Activated CD8-positive, alpha-beta T cell treated with anti-CD3 and anti-CD28 coated beads for 36 hours (primary cell): ENCODE measurements around the gene PCDH1. TPM values are rescaled to one million over a fixed set of nuclear protein-coding genes. Genes with fewer than 3 reads are reported as not detected.

ENCODE experiments used
- ATAC-seq: fragments of 200-7000 bp; cut with Tn5 transposase; one replicate; pipeline ENCODE4 v1.10.0; 2021; ENCODE audit warnings: mild to moderate bottlenecking, moderate library complexity
- CTCF ChIA-PET: fragments of 350-600 bp; sonication (Branson Sonifier 250); formaldehyde crosslinking; loops from one replicate; lab custom pipeline; 2021; ENCODE audit warnings: antibody characterized with exemption; lab: Charles Lee
- POLR2A ChIA-PET: fragments of 350-600 bp; sonication (Branson Sonifier 250); formaldehyde crosslinking; loops from one replicate; lab custom pipeline; 2021; ENCODE audit warnings: antibody characterized with exemption; lab: Charles Lee
- DNase-seq: peaks from one replicate; pipeline ENCODE4 v3.0.0-alpha.2; 2020
- H3K27ac Mint-ChIP-seq: one replicate; pipeline ENCODE4 v1.8.0; 2021; ENCODE audit warnings: mild to moderate bottlenecking, mixed read lengths
- H3K27me3 Mint-ChIP-seq: one replicate; pipeline ENCODE4 v1.8.0; 2021; ENCODE audit warnings: mixed read lengths
- H3K36me3 Mint-ChIP-seq: one replicate; pipeline ENCODE4 v1.8.0; 2021; ENCODE audit warnings: low read depth, mixed read lengths
- H3K4me1 Mint-ChIP-seq: one replicate; pipeline ENCODE4 v1.8.0; 2021; ENCODE audit warnings: low read depth, mixed read lengths
- H3K4me3 Mint-ChIP-seq: one replicate; pipeline ENCODE4 v1.8.0; 2021; ENCODE audit warnings: mild to moderate bottlenecking, moderate library complexity, mixed read lengths
- H3K9me3 Mint-ChIP-seq: one replicate; pipeline ENCODE4 v1.8.0; 2021; ENCODE audit warnings: mixed read lengths
- CTCF ChIP-seq: fragments of 200-600 bp; IDR thresholded peaks from one replicate; pipeline ENCODE4 v1.8.0; 2022; ENCODE audit warnings: antibody characterized with exemption, mild to moderate bottlenecking
- intact Hi-C: fragments of 100-400 bp; cut with micrococcal nuclease; formaldehyde crosslinking; loops from one replicate; pipeline ENCODE4 v1.10.0; 2022
- total RNA-seq, 2 experiments: library from RNA; stranded (reverse); gene quantifications; one replicate each; pipeline ENCODE4 v1.2.3, GENCODE V29; 2021

The PCDH1 gene
- total RNA-seq, 2 experiments from 2014 or later: 0.87 TPM; not detected in 1

- peak; percentile 75 for ATAC-seq
- peak overlapping the region; percentile 23 for H3K27ac Mint-ChIP-seq
- POLR2A ChIA-PET: interaction anchor here (0.9 kb wide), 1 partner anchor 143 kb away, joined by 3 read pairs; no protein-coding TSS in a partner anchor
- TF ChIP-seq CTCF: no peak
- peak; percentile 38 for DNase-seq
- H3K27me3 Mint-ChIP-seq: peaks cover 3% of the 10 kb centered on the region
- H3K4me3 Mint-ChIP-seq: peak overlapping the region; percentile 27
- no peaks in the 10 kb centered on the region for H3K36me3 Mint-ChIP-seq
- intact Hi-C loops: no loop called here
- CTCF ChIA-PET: interaction anchor here (0.5 to 3.2 kb wide), 9 partner anchors 22 to 213 kb away, joined by 3 to 10 read pairs (median 3); partner anchors contain the start of gene RNF14
- H3K4me1 Mint-ChIP-seq: peaks cover 18% of the 10 kb centered on the region
- H3K9me3 Mint-ChIP-seq: no peaks in the 10 kb centered on the region
These were observed 42.1 kb downstream of the PCDH1 start for GRCh38 chr5:141835928-141836670.

- Mint-ChIP-seq H3K4me3 (no peak overlapping the region), H3K27me3 (peaks cover 3% of the 10 kb centered on the region), H3K27ac (no peak overlapping the region), H3K4me1 (peaks cover 18% of the 10 kb centered on the region), H3K9me3 (no peaks in the 10 kb centered on the region), H3K36me3 (no peaks in the 10 kb centered on the region)
- ChIA-PET CTCF (interaction anchor here (0.7 to 3.2 kb wide), 4 partner anchors 8 to 127 kb away, joined by 3 to 9 read pairs (median 3); partner anchors contain the start of gene PCDH1), POLR2A (no interaction called here)
- TF ChIP-seq CTCF: no peak
- DNase-seq (no peak), ATAC-seq (no peak)
- intact Hi-C loops: no loop called here
These were observed 43.9 kb downstream of the PCDH1 start for GRCh38 chr5:141834331-141834730.

GRCh38 chr5:141832131-141832530 is 46.1 kb downstream of the PCDH1 start:
- Mint-ChIP-seq H3K36me3 (no peaks in the 10 kb centered on the region), H3K9me3 (no peaks in the 10 kb centered on the region), H3K27ac (no peak overlapping the region), H3K27me3 (peaks cover 3% of the 10 kb centered on the region), H3K4me1 (peaks cover 14% of the 10 kb centered on the region), H3K4me3 (no peak overlapping the region)
- ATAC-seq: no peak
- intact Hi-C loops: no loop called here
- no peak for DNase-seq
- CTCF ChIA-PET: interaction anchor here (0.7 to 1.8 kb wide), 5 partner anchors 10 to 137 kb away, joined by 3 to 8 read pairs (median 4); partner anchors contain the start of gene RNF14
- POLR2A ChIA-PET: interaction anchor here (0.6 kb wide), 1 partner anchor 1253 kb away, joined by 4 read pairs; no protein-coding TSS in a partner anchor
- TF ChIP-seq CTCF: no peak

GRCh38 chr5:141828162-141828561 is 50.0 kb downstream of the PCDH1 start:
- peaks cover 3% of the 10 kb centered on the region for H3K27me3 Mint-ChIP-seq
- POLR2A ChIA-PET: interaction anchor here (1.1 kb wide), 2 partner anchors 17 to 50 kb away, joined by 3 read pairs; partner anchors contain the start of gene PCDH1
- intact Hi-C loops: no loop called here
- no peak overlapping the region for H3K4me3 Mint-ChIP-seq
- H3K36me3 Mint-ChIP-seq: no peaks in the 10 kb centered on the region
- no peak for DNase-seq
- H3K27ac Mint-ChIP-seq: no peak overlapping the region
- no peaks in the 10 kb centered on the region for H3K9me3 Mint-ChIP-seq
- ATAC-seq: no peak
- TF ChIP-seq CTCF: no peak
- CTCF ChIA-PET: interaction anchor here (0.8 to 4.9 kb wide), 3 partner anchors 17 to 136 kb away, joined by 3 to 35 read pairs (median 3); no protein-coding TSS in a partner anchor
- H3K4me1 Mint-ChIP-seq: no peaks in the 10 kb centered on the region

- intact Hi-C loops: no loop called here
These were observed 51.5 kb downstream of the PCDH1 start for GRCh38 chr5:141826674-141827073.

More at GRCh38 chr5:141826674-141827073, 51.5 kb downstream of the PCDH1 start:
- no peak overlapping the region for H3K4me3 Mint-ChIP-seq
- no peaks in the 10 kb centered on the region for H3K36me3 Mint-ChIP-seq
- no peaks in the 10 kb centered on the region for H3K9me3 Mint-ChIP-seq
- no peak for TF ChIP-seq CTCF
- DNase-seq: no peak
- ChIA-PET POLR2A (no interaction called here), CTCF (interaction anchor here (0.5 to 4.9 kb wide), 11 partner anchors 8 to 162 kb away, joined by 3 to 35 read pairs (median 4); partner anchors contain the start of gene PCDH1)
- no peak for ATAC-seq
- H3K27me3 Mint-ChIP-seq: no peaks in the 10 kb centered on the region
- no peaks in the 10 kb centered on the region for H3K4me1 Mint-ChIP-seq
- H3K27ac Mint-ChIP-seq: no peak overlapping the region
